Fibroblast of mammary gland (primary cell): Measurements from ENCODE around the gene SYT7.
A peak's percentile ranks its signal among the peaks of the same experiment; 100 is the strongest.

ENCODE experiments used
- DNase-seq: peaks from one replicate; pipeline ENCODE4 v3.0.0-alpha.2; 2010; ENCODE audit warnings: low read depth
- H3K4me3 ChIP-seq: 2 replicates; pipeline ENCODE4 v1.5.1; 2011; ENCODE audit warnings: low read depth, mild to moderate bottlenecking, low read length, moderate library complexity; ENCODE audit not compliant: control insufficient read depth
- TF ChIP-seq, protein P1 (sequence below): conservative IDR thresholded peaks from 2 replicates; pipeline ENCODE4 v1.5.1; 2011; ENCODE audit warnings: low read depth, low read length, inconsistent platforms; ENCODE audit not compliant: control insufficient read depth, insufficient read depth

The SYT7 gene

GRCh38 chr11:61569701-61570100 is 11.2 kb downstream of the SYT7 start:
- H3K4me3 ChIP-seq, result no peak overlapping the region
- DNase-seq, result no peak
- TF ChIP-seq, protein P1, sequence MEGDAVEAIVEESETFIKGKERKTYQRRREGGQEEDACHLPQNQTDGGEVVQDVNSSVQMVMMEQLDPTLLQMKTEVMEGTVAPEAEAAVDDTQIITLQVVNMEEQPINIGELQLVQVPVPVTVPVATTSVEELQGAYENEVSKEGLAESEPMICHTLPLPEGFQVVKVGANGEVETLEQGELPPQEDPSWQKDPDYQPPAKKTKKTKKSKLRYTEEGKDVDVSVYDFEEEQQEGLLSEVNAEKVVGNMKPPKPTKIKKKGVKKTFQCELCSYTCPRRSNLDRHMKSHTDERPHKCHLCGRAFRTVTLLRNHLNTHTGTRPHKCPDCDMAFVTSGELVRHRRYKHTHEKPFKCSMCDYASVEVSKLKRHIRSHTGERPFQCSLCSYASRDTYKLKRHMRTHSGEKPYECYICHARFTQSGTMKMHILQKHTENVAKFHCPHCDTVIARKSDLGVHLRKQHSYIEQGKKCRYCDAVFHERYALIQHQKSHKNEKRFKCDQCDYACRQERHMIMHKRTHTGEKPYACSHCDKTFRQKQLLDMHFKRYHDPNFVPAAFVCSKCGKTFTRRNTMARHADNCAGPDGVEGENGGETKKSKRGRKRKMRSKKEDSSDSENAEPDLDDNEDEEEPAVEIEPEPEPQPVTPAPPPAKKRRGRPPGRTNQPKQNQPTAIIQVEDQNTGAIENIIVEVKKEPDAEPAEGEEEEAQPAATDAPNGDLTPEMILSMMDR, result no peak

- no peak for DNase-seq
- TF ChIP-seq, protein P1, result no peak
These were observed 11.9 kb downstream of the SYT7 start for GRCh38 chr11:61569018-61569417.

DNA sequence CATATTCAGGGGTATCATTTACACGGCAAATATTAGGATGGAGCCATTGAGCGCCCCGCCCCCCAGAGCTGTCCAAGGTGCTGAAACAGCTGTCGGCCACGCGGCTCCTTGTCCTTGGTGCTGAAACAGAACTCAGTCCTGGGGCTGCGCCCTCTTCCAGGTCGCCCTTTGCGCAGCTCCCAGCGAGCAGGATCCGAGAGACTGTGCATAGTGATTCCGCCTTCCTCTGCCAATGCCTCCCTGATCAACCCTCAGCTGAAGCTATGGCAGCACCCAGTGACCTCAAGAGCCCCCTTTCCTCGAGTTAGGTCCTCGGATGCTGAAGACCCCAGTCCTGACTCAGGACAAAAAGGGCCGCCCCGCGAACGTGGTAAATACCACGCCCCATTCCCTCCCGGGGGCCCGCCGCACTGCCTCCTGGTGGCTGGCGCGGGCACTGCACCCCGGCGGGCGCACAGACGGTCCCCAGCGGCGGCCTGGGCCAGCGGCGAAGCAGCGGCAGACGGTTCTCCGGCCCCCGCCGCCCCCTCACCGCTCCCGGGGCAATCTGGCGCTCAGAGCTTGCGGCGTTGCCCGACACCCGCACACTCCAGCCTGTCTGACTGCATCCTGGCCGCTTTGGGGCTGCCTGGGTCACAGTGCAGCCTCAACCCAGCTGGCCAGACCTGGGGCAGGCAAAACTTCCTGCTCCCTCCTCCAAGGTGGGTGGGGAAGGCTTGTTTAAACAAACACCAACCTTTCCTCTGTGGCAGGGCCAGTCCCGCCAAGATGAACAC is 13.4 kb downstream of the SYT7 start:
- H3K4me3 ChIP-seq, result peak overlapping the region; percentile 12
- TF ChIP-seq, protein P1, result peak; percentile 44
- peak; percentile 77 for DNase-seq

More at GRCh38 chr11:61569018-61569417, 11.9 kb downstream of the SYT7 start:
- H3K4me3 ChIP-seq, result no peak overlapping the region

- TF ChIP-seq, protein P1, result no peak
- no peak for DNase-seq
- H3K4me3 ChIP-seq, result no peak overlapping the region
These were observed 15.8 kb downstream of the SYT7 start for GRCh38 chr11:61564936-61565696.

DNA sequence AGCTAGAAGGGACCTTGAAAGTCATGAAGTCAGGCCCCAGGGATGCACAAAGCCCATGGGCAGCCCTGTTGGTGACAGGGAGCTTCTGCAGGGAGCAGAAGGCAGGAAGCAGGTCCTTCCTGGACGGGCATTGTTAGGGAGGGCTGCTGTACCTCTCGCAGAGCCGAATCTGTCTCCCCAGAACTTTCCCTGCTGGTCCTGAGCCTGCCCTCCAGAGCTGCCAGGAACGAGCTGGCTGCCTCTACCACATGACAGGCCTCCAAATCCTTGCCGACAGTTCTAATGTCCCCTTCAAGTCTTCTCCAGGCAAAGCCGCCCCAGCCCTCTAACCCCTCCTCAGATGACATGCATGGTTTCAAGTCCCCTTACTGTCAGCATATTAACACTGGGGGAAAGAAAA is 20.1 kb downstream of the SYT7 start:
- TF ChIP-seq, protein P1, result no peak
- no peak for DNase-seq
- no peak overlapping the region for H3K4me3 ChIP-seq

DNA sequence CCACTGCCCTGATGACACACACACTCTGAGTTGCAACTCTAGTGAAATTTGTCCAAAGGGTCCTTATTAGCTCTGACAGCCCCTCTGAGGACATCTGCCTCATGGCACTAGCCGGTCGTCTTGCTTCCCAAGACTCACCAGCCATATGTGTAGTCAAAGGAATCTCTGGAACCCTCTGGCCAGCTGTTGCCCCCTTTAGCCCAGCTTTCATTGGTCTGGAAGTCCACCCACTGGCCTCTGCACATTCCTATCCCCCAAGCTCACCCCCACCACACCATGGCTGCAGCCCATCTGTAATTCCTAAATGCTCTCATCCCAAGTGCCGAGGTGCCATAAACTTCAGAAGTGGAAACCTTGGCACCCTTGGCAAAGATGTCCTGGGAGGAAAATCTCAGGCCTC is 24.3 kb downstream of the SYT7 start:
- H3K4me3 ChIP-seq, result no peak overlapping the region
- no peak for DNase-seq
- TF ChIP-seq, protein P1, result no peak
